Measurements from ENCODE around the gene FHOD3. TPM values are rescaled to one million over a fixed set of nuclear protein-coding genes. Genes with fewer than 3 reads are reported as not detected.

Gene FHOD3
- total RNA-seq, 1 donor, result 3.0 TPM

DNA sequence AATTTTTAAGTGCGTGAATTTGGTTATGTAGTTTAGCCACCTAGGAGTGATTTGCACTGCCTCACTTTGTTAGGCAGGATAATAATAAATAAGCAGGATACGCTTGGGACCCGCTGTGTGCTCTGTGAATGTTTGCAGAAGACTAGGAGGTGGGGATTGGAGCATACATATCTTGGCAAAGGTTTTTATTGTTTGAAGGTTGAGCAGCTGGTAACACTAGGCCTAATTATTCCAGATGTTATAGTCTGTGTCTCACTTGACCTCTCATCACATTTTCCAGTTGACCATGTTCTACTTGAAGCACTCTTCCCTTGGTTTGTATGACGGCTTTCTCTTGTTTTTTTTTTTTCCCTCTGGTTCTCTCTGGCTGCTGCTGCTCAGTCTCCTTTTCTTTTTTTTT is 42.7 kb downstream of the FHOD3 start:
- no peak for DNase-seq (ENCODE audit: low read depth)
- TF ChIP-seq, protein P1, sequence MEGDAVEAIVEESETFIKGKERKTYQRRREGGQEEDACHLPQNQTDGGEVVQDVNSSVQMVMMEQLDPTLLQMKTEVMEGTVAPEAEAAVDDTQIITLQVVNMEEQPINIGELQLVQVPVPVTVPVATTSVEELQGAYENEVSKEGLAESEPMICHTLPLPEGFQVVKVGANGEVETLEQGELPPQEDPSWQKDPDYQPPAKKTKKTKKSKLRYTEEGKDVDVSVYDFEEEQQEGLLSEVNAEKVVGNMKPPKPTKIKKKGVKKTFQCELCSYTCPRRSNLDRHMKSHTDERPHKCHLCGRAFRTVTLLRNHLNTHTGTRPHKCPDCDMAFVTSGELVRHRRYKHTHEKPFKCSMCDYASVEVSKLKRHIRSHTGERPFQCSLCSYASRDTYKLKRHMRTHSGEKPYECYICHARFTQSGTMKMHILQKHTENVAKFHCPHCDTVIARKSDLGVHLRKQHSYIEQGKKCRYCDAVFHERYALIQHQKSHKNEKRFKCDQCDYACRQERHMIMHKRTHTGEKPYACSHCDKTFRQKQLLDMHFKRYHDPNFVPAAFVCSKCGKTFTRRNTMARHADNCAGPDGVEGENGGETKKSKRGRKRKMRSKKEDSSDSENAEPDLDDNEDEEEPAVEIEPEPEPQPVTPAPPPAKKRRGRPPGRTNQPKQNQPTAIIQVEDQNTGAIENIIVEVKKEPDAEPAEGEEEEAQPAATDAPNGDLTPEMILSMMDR (IDR thresholded peaks at IDR 0.05; ENCODE audit: insufficient read depth, low read length), result no peak
- no peak overlapping the region for H3K4me3 ChIP-seq (ENCODE audit: low read depth, low read length)

DNA sequence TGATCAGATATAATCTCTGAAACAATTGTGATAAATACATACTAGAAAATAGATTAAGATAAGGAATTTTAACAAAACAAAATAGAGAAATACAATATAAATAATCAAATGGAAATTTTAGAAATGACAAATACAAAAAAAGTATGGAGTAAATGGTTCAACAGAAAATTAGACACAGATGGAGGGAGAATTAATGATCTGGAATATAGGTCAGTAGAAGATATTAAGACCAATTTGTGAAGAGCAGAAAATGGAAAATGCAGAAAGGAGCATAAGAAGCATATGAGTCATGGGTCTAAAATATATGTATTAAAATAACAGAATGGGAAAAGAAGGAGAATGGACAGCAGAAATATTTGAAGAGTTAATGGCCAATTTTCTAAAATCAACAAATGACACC is 44.4 kb downstream of the FHOD3 start:
- TF ChIP-seq, protein P1 (IDR thresholded peaks at IDR 0.05; ENCODE audit: insufficient read depth, low read length), result no peak
- DNase-seq (ENCODE audit: low read depth), result no peak
- no peak overlapping the region for H3K4me3 ChIP-seq (ENCODE audit: low read depth, low read length)

DNA sequence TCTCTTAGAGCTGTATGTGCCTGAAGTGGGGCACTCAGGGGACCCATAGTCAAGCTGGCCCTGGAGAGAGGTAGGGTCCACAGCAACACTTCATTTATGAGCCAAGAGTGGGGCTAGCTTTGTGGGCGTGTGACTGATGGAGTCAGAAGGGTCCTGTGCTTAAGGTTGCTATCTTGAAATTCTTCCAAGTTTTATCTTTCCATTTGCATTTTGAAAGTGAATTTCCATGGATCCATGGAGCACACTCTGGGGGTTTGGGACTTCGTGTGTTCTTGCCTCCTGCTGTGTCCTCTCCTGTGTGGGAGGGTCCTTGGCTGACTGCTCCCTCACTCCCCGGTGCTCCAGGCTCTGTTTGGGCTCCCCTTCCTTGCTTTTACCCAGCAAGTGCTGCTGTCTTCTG is 50.8 kb downstream of the FHOD3 start:
- no peak for DNase-seq (ENCODE audit: low read depth)
- no peak overlapping the region for H3K4me3 ChIP-seq (ENCODE audit: low read depth, low read length)
- TF ChIP-seq, protein P1 (IDR thresholded peaks at IDR 0.05; ENCODE audit: insufficient read depth, low read length), result no peak

DNA sequence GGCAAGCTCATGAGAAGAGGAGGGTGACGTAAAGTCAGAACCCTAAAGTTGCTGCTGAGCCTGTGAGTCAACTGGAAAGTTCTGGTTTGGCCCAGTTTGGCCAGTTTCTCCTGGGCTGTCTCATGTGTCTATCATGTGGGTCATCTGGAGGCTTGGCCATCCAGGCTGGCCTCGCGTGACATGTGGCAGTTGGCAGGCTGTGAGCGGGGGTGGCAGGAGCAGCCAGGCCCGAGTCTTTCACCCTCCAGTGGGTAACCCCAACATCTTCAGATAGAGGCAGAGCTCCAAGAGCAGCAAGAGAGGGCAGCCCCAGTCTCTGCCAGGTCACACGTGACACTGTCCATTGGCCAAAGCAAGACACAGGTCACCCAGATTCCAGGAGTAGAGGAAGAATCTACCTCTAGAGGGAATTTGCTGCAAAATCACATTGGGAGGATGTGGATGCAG is 51.5 kb downstream of the FHOD3 start:
- no peak for DNase-seq (ENCODE audit: low read depth)
- no peak overlapping the region for H3K4me3 ChIP-seq (ENCODE audit: low read depth, low read length)
- TF ChIP-seq, protein P1 (IDR thresholded peaks at IDR 0.05; ENCODE audit: insufficient read depth, low read length), result no peak

DNA sequence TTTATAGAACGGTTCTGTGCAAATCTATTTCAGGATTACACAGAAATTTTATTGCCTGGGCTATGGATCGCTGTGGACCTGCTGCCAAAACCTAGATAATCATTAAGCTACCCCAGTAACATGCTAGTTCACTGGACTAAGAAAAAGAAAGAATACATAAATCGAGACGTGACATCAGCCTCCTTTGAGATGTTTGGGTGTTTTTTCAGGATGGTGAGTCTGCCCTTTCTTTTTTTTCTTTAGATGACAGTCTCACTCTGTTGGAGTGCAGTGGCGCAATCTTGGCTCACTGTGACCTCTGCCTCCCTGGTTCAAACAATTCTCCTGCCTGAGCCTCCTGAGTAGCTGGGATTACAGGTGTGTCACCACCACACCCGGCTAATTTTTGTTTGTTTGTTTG is 52.0 kb downstream of the FHOD3 start:
- no peak for DNase-seq (ENCODE audit: low read depth)
- H3K4me3 ChIP-seq (ENCODE audit: low read depth, low read length), result no peak overlapping the region
- TF ChIP-seq, protein P1 (IDR thresholded peaks at IDR 0.05; ENCODE audit: insufficient read depth, low read length), result no peak

DNA sequence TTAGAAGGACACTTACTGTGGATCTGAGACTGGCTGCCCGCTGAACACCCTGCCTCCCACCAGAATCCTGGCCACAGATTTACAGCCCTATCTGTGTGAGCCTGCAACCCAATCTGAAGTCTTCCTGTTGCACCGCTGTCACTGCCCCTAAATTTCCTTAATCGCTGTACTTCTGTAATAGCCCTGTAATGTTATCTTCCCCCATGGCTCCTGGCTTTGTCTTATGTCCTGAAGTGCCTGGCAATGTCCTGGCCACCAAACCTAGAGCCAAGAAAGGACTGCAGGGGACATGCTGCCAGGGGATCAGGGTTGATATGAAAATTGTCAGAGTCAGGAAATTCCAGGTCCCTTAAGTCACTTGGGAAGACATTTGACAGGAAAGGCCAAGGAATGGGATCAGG is 52.7 kb downstream of the FHOD3 start:
- H3K4me3 ChIP-seq (ENCODE audit: low read depth, low read length), result no peak overlapping the region
- TF ChIP-seq, protein P1 (IDR thresholded peaks at IDR 0.05; ENCODE audit: insufficient read depth, low read length), result no peak
- DNase-seq (ENCODE audit: low read depth), result no peak

DNA sequence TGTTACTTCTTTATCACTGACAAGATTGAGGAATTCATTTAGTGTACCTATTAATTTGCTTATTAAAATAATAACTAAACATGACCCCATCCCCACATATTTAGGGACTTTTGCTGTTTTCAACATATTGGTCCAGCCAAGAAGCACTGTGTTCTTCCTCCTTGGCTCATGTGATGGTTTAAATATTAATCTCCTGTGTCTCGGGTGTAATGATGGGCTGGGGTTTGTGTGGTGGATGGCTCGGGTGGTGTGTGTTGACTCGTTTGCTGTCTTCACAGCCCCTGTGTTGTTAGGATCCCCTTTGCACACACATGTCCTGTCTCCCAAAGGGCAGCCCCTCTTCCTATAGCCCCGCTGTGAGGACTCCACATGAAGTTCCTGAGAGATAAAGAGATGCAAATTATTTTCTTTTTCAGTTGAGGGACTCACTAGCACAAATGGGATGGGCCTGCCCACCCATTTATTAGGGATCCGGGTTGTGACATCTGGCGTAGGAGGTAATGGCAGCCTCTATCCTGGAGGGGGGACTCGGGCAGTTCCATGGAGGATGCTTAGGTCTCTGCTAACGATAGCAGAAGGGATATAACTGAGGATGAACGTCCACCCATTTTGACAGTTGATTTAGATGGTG is 53.4 kb downstream of the FHOD3 start:
- TF ChIP-seq, protein P1 (IDR thresholded peaks at IDR 0.05; ENCODE audit: insufficient read depth, low read length), result no peak
- H3K4me3 ChIP-seq (ENCODE audit: low read depth, low read length), result no peak overlapping the region
- DNase-seq (ENCODE audit: low read depth), result no peak
